ENCODE measurements around the gene FSTL4.

GRCh38 chr5:133357758-133358157 lies 254.6 kb downstream of the FSTL4 start:
- TF ChIP-seq CTCF (conservative IDR thresholded peaks at IDR 0.05) (no peak), EZH2 (IDR thresholded peaks at IDR 0.05; ENCODE audit: low read depth) (no peak)
